Caco-2 (cell line): ENCODE results near the gene MED25. TPM values are rescaled to one million over a fixed set of nuclear protein-coding genes. Genes with fewer than 3 reads are reported as not detected.

Experiments used
- BruUV-seq: library from RNA; stranded (reverse); fragments of 400-500 nt; replicated peaks from 2 replicates; lab custom pipeline; 2021; lab: Mats Ljungman, UMichigan
- CTCF ChIA-PET: fragments of 300-600 bp; sonication (Branson Sonifier 250); formaldehyde crosslinking; loops from one replicate; lab custom pipeline; 2022; ENCODE audit warnings: antibody characterized with exemption; lab: Charles Lee
- POLR2A ChIA-PET: fragments of 300-600 bp; sonication (Branson Sonifier 250); formaldehyde crosslinking; loops from one replicate; lab custom pipeline; 2022; ENCODE audit warnings: antibody characterized with exemption; lab: Charles Lee
- DNase-seq, 2 experiments: peaks; one replicate each; pipeline versions ENCODE4 v3.0.0 to v3.0.0-alpha.2; 2020 to 2022
- H3K27me3 ChIP-seq: replicated peaks from 2 replicates; pipeline ENCODE4 v1.6.0; 2011; ENCODE audit warnings: low read length; ENCODE audit not compliant: control insufficient read depth, insufficient read depth
- H3K36me3 ChIP-seq: 2 replicates; pipeline ENCODE4 v1.5.1; 2011; ENCODE audit warnings: low read length; ENCODE audit not compliant: control insufficient read depth, insufficient read depth
- H3K4me1 ChIP-seq: fragments of 250-450 bp; sonication (Bioruptor Pico); 2 replicates; pipeline ENCODE4 v1.5.1; 2020; ENCODE audit warnings: mild to moderate bottlenecking
- H3K4me3 ChIP-seq: 2 replicates; pipeline ENCODE4 v1.5.1; 2011; ENCODE audit warnings: low read depth, mild to moderate bottlenecking, control low read depth, low read length
- H3K9me3 ChIP-seq: fragments of 250-450 bp; sonication (Bioruptor Pico); 2 replicates; pipeline ENCODE4 v1.5.1; 2020; ENCODE audit warnings: mild to moderate bottlenecking, moderate library complexity
- H3K27ac Mint-ChIP-seq: one replicate; pipeline ENCODE4 v1.8.0; 2022; ENCODE audit warnings: mixed read lengths; ENCODE audit not compliant: unreplicated experiment
- H3K27me3 Mint-ChIP-seq: one replicate; pipeline ENCODE4 v1.8.0; 2022; ENCODE audit warnings: mixed read lengths; ENCODE audit not compliant: insufficient read depth, unreplicated experiment
- H3K36me3 Mint-ChIP-seq: one replicate; pipeline ENCODE4 v1.8.0; 2022; ENCODE audit warnings: mild to moderate bottlenecking, mixed read lengths; ENCODE audit not compliant: insufficient read depth, unreplicated experiment
- H3K4me1 Mint-ChIP-seq: one replicate; pipeline ENCODE4 v1.8.0; 2022; ENCODE audit warnings: low read depth, mixed read lengths; ENCODE audit not compliant: unreplicated experiment
- H3K4me3 Mint-ChIP-seq: one replicate; pipeline ENCODE4 v1.8.0; 2022; ENCODE audit warnings: mild to moderate bottlenecking, moderate library complexity, mixed read lengths; ENCODE audit not compliant: unreplicated experiment
- H3K9me3 Mint-ChIP-seq: one replicate; pipeline ENCODE4 v1.8.0; 2022; ENCODE audit warnings: mixed read lengths; ENCODE audit not compliant: unreplicated experiment
- CTCF ChIP-seq, 2 experiments: fragments of 200-600 bp in 1 of 2; IDR thresholded peaks; 1 replicate in 1 of 2; 2 replicates in 1 of 2; pipeline versions ENCODE4 v1.5.1 to v1.8.0; 2011 to 2022; ENCODE audit warnings: antibody characterized with exemption in 1 of 2, control low read depth in 1 of 2, inconsistent platforms in 1 of 2, low read depth in 1 of 2, low read length in 1 of 2, mild to moderate bottlenecking in 1 of 2, moderate library complexity in 1 of 2; ENCODE audit not compliant: insufficient read depth in 1 of 2, severe bottlenecking in 1 of 2, unreplicated experiment in 1 of 2
- intact Hi-C: fragments of 100-400 bp; cut with micrococcal nuclease; formaldehyde crosslinking; loops from one replicate; pipeline ENCODE4 v1.10.0; 2022; ENCODE audit not compliant: unreplicated experiment
- total RNA-seq: library from RNA; stranded (reverse); gene quantifications from 2 replicates; pipeline ENCODE4 v1.2.3, GENCODE V29; 2022

Gene MED25
- total RNA-seq, 1 experiment from 2014 or later = 102 TPM

GRCh38 chr19:49850487-49851342 lies 32.6 kb downstream of the MED25 start, which contains the start of gene PTOV1:
PTOV1 (plus strand) TSS chr19:49851159.
- intact Hi-C loops = loop anchor here (1.0 to 5.0 kb wide), 3 partner anchors 19 to 83 kb away; partner anchors contain the start of genes AP2A1 and MED25

GRCh38 chr19:49851456-49852259 lies 33.6 kb downstream of the MED25 start:
- Histone ChIP-seq H3K27me3 (no peaks in the 10 kb centered on the region), H3K36me3 (peaks cover 6% of the 10 kb centered on the region), H3K9me3 (no peaks in the 10 kb centered on the region), H3K4me1 (peaks cover 14% of the 10 kb centered on the region), H3K4me3 (peak overlapping the region; percentile 73)
- Mint-ChIP-seq H3K36me3 (peaks cover 67% of the 10 kb centered on the region), H3K4me1 (peaks cover 17% of the 10 kb centered on the region), H3K9me3 (peaks cover 16% of the 10 kb centered on the region), H3K27me3 (no peaks in the 10 kb centered on the region), H3K4me3 (peak overlapping the region; percentile 82), H3K27ac (peak overlapping the region; percentile 97)
- no peak for TF ChIP-seq CTCF (IDR thresholded peaks at IDR 0.05; ENCODE audit: insufficient read depth in 1 of 2, low read depth in 1 of 2, low read length in 1 of 2, severe bottlenecking in 1 of 2, unreplicated experiment in 1 of 2)
- peak in 1 of 2 experiments; percentile 59 for DNase-seq
- POLR2A ChIA-PET = interaction anchor here (1.5 to 1.7 kb wide), 2 partner anchors 17 to 211 kb away, joined by 5 to 17 read pairs; no protein-coding TSS in a partner anchor
- no TSS peak for BruUV-seq
- intact Hi-C loops = loop anchor here (5.0 kb wide), 2 partner anchors 34 to 84 kb away; partner anchors contain the start of genes AP2A1 and MED25
- CTCF ChIA-PET = no interaction called here

More at GRCh38 chr19:49850487-49851342, 32.6 kb downstream of the MED25 start, which contains the start of gene PTOV1:
- TSS peak; percentile 44 for BruUV-seq
- Mint-ChIP-seq H3K9me3 (peaks cover 16% of the 10 kb centered on the region), H3K4me3 (peak within 1 kb of the TSS; percentile 82), H3K27ac (peak within 1 kb of the TSS; percentile 97), H3K4me1 (peaks cover 17% of the 10 kb centered on the region), H3K27me3 (no peaks in the 10 kb centered on the region), H3K36me3 (peaks cover 63% of the 10 kb centered on the region)
- peak; percentile 94 to 96 for DNase-seq
- peaks cover 14% of the 10 kb centered on the region for H3K4me1 ChIP-seq
- ChIA-PET POLR2A (interaction anchor here (0.5 to 1.7 kb wide), 11 partner anchors 15 to 1227 kb away, joined by 3 to 17 read pairs (median 6); partner anchors contain the start of genes AP2A1, MED25 and SCAF1), CTCF (interaction anchor here (0.6 to 1.1 kb wide), 4 partner anchors 12 to 170 kb away, joined by 3 to 7 read pairs (median 4); no protein-coding TSS in a partner anchor)
- no peaks in the 10 kb centered on the region for H3K27me3 ChIP-seq
- H3K9me3 ChIP-seq = no peaks in the 10 kb centered on the region
- H3K4me3 ChIP-seq = peak within 1 kb of the TSS; percentile 73
- no peak for TF ChIP-seq CTCF (IDR thresholded peaks at IDR 0.05; ENCODE audit: insufficient read depth in 1 of 2, low read depth in 1 of 2, low read length in 1 of 2, severe bottlenecking in 1 of 2, unreplicated experiment in 1 of 2)
- H3K36me3 ChIP-seq = peaks cover 5% of the 10 kb centered on the region; the same call in 1 of the 2 replicates
